ENCODE results near the gene MT1H.
A peak's percentile ranks its signal among the peaks of the same experiment; 100 is the strongest.

MT1H gene

DNA sequence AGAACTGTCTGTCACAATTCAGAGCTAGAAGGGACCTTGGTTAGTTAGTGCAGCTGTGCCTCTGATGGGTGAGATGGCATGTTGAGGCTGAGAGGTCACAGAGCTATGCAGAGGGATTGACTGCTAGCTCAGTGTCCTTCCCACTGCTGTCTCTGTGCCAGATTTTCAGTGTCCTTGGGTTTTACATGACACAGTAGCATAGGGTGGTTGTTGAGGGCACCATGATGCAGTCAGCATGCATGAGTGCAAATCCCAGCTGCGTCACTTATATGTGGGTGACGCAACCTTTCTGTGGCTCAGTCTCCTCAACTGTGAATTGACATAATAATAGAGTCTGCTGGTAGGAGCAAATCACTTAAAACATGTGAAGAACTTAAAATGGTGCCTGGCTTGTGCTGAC is 28.4 kb upstream of the MT1H start:
- no peaks in the 10 kb centered on the region for H3K9me3 ChIP-seq (replicated peaks; ENCODE audit: insufficient read depth, low read length)
- H3K4me2 ChIP-seq (ENCODE audit: low read depth, low read length), result no peak overlapping the region
- H3F3A ChIP-seq (ENCODE audit: insufficient read depth, low read length), result no peaks in the 10 kb centered on the region
- no peaks in the 10 kb centered on the region for H4K20me1 ChIP-seq (ENCODE audit: insufficient read depth, low read length)
- TF ChIP-seq CTCF (IDR thresholded peaks at IDR 0.05; ENCODE audit: low read length) (no peak), EZH2phosphoT487 (IDR thresholded peaks at IDR 0.05; ENCODE audit: low read length) (no peak), EZH2 (optimal IDR thresholded peaks at IDR 0.05; ENCODE audit: low read depth, low read length) (no peak)
- no peak overlapping the region for H3K4me3 ChIP-seq (ENCODE audit: low read length)
- H3K4me1 ChIP-seq (ENCODE audit: low read length), result no peaks in the 10 kb centered on the region
- H2AFZ ChIP-seq (ENCODE audit: low read length), result no peak overlapping the region
- H3K79me2 ChIP-seq (ENCODE audit: low read length), result no peaks in the 10 kb centered on the region
- H3K9ac ChIP-seq (ENCODE audit: low read length), result no peak overlapping the region
- H3K27me3 ChIP-seq (replicated peaks; ENCODE audit: insufficient read depth, low read length), result peaks cover 66% of the 10 kb centered on the region
- DNase-seq, result no peak
- H3K27ac ChIP-seq (ENCODE audit: low read length), result no peak overlapping the region
- H3K9me2 ChIP-seq (replicated peaks; ENCODE audit: insufficient read depth, low read length), result no peaks in the 10 kb centered on the region
- no peaks in the 10 kb centered on the region for H3K36me3 ChIP-seq (replicated peaks; ENCODE audit: insufficient read depth, low read length)

- H2AFZ ChIP-seq (ENCODE audit: low read length), result peak overlapping the region; percentile 42
- no peak overlapping the region for H3K27ac ChIP-seq (ENCODE audit: low read length)
- no peaks in the 10 kb centered on the region for H3K79me2 ChIP-seq (ENCODE audit: low read length)
- no peaks in the 10 kb centered on the region for H3K9me2 ChIP-seq (replicated peaks; ENCODE audit: insufficient read depth, low read length)
- H3K36me3 ChIP-seq (replicated peaks; ENCODE audit: insufficient read depth, low read length), result no peaks in the 10 kb centered on the region
- no peaks in the 10 kb centered on the region for H3F3A ChIP-seq (ENCODE audit: insufficient read depth, low read length)
- peak overlapping the region; percentile 77 for H3K4me2 ChIP-seq (ENCODE audit: low read depth, low read length)
- H3K4me3 ChIP-seq (ENCODE audit: low read length), result peak overlapping the region; percentile 32
- peaks cover 56% of the 10 kb centered on the region for H3K27me3 ChIP-seq (replicated peaks; ENCODE audit: insufficient read depth, low read length)
- peak; percentile 65 for DNase-seq
- H4K20me1 ChIP-seq (ENCODE audit: insufficient read depth, low read length), result no peaks in the 10 kb centered on the region
- no peak overlapping the region for H3K9ac ChIP-seq (ENCODE audit: low read length)
- no peaks in the 10 kb centered on the region for H3K4me1 ChIP-seq (ENCODE audit: low read length)
- H3K9me3 ChIP-seq (replicated peaks; ENCODE audit: insufficient read depth, low read length), result no peaks in the 10 kb centered on the region
- TF ChIP-seq EZH2 (optimal IDR thresholded peaks at IDR 0.05; ENCODE audit: low read depth, low read length), result no peak
- TF ChIP-seq CTCF (IDR thresholded peaks at IDR 0.05; ENCODE audit: low read length), result peak; percentile 36
- TF ChIP-seq EZH2phosphoT487 (IDR thresholded peaks at IDR 0.05; ENCODE audit: low read length), result no peak
Measured at GRCh38 chr16:56643080-56643778, 26.4 kb upstream of the MT1H start.

- DNase-seq, result no peak
- H3K36me3 ChIP-seq (replicated peaks; ENCODE audit: insufficient read depth, low read length), result no peaks in the 10 kb centered on the region
- no peak overlapping the region for H3K9ac ChIP-seq (ENCODE audit: low read length)
- no peak overlapping the region for H3K27ac ChIP-seq (ENCODE audit: low read length)
- no peaks in the 10 kb centered on the region for H3K4me1 ChIP-seq (ENCODE audit: low read length)
- H3K4me3 ChIP-seq (ENCODE audit: low read length), result peak overlapping the region; percentile 32
- no peaks in the 10 kb centered on the region for H3K9me2 ChIP-seq (replicated peaks; ENCODE audit: insufficient read depth, low read length)
- no peaks in the 10 kb centered on the region for H4K20me1 ChIP-seq (ENCODE audit: insufficient read depth, low read length)
- no peaks in the 10 kb centered on the region for H3F3A ChIP-seq (ENCODE audit: insufficient read depth, low read length)
- no peak for TF ChIP-seq EZH2phosphoT487 (IDR thresholded peaks at IDR 0.05; ENCODE audit: low read length)
- TF ChIP-seq CTCF (IDR thresholded peaks at IDR 0.05; ENCODE audit: low read length), result no peak
- no peak for TF ChIP-seq EZH2 (optimal IDR thresholded peaks at IDR 0.05; ENCODE audit: low read depth, low read length)
- no peaks in the 10 kb centered on the region for H3K79me2 ChIP-seq (ENCODE audit: low read length)
- no peaks in the 10 kb centered on the region for H3K9me3 ChIP-seq (replicated peaks; ENCODE audit: insufficient read depth, low read length)
- peak overlapping the region; percentile 42 for H2AFZ ChIP-seq (ENCODE audit: low read length)
- H3K27me3 ChIP-seq (replicated peaks; ENCODE audit: insufficient read depth, low read length), result peaks cover 52% of the 10 kb centered on the region
- peak overlapping the region; percentile 77 for H3K4me2 ChIP-seq (ENCODE audit: low read depth, low read length)
Measured at GRCh38 chr16:56643833-56644232, 25.8 kb upstream of the MT1H start.
